ENCODE results near the gene PRKCZ.

PRKCZ gene

DNA sequence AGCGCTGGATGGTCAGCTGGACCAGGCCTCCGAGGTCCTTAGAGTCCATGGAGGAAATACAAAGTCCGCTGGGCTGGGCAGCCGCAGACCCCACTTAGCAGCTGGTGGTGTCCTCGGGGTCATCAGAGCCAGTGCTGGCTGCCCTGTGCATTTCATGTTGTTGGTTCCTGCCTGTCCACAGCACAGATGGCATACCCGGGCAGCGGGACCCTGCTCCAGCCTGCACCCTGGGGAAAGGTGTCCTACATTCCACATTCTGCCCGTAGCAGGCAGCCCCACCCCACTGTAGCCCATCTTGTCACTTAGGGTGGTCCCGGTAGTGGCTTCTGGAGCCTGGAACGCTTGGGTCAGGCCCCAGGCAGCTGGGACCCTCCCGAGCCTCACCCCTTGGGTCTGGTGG lies 19.8 kb downstream of the PRKCZ start:
- no peak for DNase-seq

DNA sequence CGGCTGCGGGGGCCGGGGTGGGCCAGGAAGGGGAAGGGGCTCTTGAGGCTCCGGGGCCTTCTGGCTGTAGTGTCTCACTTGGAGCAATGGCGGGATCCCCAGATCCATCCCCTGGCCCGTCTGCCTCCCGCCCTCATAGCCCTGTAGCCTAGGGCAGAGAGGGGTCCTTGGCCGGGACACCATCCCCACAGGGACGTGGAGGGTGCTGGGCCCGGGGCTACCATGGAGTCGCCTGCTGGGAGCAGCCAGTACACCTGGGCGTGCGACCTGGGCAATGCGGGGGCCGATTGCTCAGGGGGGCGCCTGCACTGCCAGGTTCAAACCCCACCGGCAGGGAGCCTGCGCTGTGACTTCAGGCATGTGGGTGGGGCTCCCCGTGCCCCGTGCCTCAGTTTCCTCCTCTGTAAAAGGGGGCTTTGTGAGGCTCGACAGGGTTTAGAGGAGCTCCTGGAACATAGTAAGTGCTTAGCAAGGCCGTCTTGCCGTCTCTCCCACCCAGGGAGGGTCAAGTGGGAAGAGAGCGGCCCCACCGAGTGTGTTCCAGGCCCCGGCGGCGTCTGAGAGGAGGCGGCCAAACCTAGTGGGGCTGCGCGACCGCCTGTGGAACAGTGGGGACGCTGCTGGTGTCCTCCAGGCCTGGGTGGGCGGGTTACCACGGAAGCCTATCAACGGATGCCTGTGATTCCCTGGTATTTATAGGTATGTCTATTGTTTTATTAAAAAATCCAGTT lies 20.8 kb downstream of the PRKCZ start:
- DNase-seq, result no peak

DNA sequence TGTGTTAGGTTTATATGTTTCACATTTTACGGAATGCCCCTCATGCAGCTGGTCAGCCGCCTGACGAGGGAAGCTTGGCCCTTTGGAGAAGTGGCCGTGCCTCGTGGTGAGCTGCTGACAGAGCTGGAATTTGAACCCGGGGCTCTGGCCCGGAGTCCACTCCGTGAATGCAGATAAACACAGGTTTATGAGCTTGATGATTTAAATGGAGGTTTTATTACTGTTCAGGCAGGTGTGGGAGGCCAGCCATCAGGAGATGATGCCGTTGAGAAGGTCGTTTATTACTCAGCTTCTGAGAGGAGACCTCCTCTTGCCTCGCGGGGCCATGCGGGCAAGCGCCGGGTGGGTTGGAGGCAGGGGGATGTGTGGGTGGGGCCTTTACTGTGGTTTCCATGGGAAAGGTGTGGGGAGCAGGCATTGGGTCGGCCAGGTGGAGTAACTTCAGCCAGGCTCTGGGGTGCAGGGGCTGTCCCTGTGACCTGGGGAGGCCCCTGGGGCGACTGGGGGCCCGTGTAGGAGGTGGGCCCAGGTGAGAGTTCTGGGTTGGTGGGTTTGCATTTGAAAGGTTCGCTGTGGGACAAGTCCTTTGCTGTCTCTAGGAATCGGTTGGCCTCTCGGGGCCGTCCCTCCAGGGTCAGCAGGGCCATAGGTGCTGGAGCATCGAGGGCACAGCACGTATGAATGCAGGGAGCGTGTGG lies 22.0 kb downstream of the PRKCZ start:
- DNase-seq, result no peak

DNA sequence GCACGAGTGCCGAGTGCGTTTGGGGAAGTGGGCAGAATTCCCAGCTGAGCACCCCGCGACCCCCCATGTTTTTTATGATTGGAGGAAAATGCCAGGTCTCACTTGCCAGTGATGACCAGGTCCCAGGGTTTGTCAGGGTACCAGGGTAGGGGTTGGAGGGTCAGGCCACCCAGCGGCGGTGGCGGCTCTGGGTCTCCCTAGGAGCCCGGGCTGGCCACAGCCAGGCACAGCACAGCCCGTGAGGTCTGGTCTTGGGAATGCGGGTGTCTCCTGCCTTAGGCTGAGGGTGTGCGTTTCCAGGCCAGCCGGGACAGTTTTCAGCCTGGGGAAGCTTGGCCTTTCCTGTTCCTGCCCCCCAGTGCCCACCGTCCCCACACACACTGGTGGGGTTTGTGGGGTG lies 22.7 kb downstream of the PRKCZ start:
- no peak for DNase-seq

DNA sequence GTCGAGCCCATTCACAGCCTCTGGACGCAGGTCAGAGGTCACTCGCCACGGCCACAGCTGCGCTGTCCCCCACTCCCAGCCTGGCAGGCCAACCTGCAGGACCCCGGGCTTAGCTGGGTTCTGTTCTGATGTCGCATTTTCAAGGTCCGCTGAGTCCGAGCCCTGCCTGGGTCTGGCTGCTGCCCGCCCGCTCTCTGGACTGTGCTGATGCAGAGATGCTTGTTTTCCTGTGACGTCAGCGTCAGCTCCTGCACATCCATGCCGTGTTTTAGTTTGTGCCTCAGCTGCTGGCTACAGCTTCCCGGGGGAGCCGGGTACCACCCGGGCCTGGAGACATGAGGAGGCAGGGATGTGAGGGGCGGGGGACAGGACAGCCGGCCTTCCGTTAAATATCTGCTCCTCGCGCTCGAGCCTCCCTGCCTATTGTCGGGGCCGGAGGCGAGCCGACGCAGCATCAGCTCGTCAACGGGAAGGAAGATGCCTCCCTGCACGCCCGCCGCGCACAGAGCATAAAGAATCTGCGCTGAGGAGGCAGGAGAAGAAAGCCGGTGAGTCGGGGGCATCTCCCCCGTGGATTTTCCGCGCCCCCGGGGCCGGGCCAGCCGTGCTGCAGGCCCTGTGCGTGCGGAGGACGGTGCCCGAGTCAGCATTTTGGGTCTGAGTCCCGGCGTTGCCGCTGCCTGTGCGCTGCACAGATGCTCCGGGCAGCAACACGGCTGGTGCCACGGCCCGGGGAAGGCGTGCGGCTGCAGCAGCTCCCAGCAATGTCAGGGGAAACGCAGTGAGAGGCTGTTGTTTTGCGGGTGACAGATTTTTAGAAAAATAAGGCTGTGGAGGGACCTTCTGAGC lies 23.4 kb downstream of the PRKCZ start:
- no peak for DNase-seq

DNA sequence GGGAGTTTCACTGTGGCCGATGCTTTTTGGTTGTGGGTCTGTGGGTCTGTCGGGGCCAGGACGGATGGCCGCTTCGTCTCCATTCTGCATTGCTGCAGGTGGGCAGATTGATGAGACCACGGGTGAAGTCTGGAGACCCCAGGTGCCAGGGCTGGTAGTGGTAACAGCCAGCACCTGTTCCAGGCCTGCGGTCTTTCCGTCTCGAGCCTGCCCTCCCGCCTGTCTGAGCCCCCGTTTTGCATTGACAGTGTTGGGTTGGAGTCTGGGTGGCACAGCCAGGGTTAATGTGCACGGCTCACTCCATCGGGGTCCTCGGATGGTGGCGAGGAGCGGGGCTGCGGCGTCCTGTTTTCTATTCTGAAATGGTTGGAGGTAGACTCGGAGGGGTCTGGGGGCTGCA lies 24.2 kb downstream of the PRKCZ start:
- no peak for DNase-seq

DNA sequence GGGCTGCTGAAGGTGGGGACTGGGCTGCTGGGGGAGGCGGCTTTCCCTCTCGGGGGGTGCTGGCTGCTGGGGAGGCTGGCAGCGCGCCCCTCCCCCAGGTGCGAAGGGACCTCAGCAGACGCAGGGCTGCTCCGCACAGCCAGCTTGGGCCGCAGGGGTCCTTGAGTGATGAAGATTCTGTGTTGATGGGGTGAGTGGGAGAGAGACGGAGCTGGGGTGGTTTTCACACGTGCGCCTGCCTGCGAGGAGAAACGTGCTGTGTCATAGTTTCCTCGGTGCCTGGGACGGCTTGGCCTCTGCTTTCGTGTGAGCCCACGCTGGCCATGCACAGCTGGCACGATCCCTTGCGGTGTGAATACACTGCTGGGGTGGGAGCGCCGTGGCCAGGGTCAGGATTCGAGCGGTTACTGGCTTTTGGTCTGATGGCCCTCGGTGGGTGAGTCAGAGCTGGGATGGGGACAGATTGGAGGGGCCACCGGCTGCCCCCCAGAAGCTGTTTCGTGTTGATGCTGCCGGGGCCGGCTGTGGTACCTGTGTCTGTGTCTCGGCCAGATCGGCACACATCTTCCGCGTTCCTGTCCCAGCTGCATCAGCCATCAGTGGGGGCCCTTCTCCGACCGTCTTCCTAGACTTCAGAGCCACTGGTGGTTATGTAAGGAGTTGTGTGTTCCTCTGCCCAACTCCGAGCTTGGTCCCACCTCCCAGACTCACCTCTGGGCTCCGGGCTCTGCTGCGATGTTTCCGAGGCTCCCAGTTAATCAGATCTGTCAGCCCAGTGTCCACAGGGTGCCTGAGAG lies 24.9 kb downstream of the PRKCZ start:
- no peak for DNase-seq

DNA sequence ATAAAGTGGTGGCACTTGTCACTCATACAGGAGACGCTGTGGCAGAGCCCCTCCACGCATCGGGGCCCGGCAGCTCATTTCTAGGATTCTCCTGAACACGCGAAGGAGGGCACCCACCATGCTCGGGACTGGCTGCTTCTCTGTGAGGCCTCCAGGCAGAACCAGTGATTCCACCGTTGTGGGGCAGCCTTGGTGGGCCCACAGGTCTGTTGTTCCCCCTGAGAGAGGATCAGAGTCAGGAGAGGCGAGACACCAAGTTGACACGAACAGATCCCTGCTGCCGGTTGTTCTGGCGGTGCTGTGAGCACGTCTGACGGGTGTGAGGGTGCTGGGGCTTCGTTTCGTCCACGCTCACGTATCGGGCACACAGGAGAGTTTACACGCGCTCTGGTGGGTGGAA lies 26.6 kb downstream of the PRKCZ start:
- DNase-seq, result no peak

DNA sequence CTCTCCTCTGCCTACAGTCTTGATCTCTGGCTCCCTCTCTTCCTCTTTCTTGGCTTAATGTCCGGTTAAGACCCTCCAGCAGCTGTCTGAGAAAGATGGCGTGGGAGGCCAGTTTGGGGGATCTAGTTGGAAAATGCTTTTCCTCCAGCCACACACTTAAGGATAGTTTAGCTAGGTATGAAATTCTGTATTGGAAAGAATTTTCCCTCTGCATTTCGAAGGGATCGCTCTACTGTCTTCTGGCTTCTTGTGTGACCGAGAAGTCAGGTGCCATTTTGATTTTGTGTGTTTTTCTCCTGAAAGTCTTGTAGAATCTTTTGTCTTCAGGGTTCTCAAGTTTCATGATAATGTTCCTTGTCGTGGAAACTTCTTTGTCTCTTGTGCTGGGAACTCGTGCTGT lies 28.0 kb downstream of the PRKCZ start:
- no peak for DNase-seq

DNA sequence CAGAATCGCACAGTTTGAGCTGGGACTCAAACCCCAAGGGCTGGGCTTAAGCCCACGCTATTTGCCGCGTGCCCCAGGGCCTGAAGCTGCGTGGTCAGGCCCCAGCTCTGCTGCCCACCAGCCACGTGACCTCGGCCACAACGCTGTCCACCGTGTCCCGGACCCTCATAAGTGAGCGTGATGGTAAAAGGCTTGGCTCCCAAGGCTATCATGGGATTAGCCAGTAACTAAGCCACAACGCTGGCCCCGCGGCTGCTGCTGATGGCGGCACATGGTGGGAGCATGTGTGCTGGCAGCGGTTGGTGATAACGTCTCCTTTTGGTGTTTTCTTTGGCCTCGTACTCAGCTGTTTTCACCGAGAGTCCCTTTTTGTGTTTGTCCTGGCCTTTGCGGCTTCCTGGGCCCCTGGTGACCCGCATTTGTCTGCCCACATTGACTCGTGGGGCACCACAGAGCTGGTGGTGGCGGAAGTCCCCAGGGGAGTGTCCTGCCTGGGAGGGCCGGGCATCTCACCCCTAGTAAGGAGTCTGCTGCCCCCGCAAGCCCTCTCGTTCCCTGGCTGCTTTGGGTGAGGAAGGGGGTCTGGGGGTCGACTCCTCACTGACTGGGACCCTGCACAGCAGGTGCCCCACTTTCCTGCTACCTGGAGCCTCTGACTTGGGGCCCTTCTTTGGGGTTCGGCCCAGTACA lies 29.3 kb downstream of the PRKCZ start:
- DNase-seq, result no peak

DNA sequence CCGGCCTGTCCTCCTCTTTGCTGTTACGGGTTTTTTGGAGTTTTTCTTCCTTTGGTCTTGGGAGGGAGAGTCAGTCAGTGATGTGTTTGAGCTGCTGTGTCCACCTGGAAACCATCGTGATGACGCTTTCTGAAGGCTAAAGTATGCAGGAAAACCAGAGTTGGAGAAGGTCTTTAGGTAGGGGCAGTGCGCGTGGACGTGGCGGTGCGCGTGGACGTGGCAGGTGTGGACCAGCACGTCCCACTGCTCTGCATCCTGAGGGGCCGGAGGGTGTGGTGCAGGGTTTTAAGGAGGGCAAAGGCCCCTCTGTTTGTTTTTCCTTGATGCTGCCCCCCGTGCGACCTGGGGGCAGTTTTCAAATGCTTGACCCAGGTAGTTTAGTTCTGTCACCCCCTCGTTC lies 29.9 kb downstream of the PRKCZ start:
- DNase-seq, result no peak

DNA sequence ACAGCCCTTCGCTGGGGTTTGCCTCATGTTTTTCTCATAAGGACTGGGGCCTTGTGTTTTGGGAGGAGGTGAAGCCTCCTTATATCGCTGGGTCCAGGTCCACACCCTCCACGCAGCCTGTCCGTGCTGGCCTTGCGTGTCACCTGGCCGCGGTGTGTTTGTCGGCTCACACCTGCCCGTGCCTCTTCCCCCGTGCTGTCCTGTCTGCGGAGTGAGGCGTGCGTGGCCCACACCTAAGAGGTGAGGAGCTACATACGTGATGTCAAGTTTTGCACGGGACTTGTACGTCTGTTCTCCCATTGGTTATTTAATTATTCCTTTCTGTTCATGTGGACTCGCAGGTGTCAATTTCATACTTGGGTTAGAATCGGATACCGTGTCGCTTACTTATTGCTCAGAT lies 30.7 kb downstream of the PRKCZ start:
- no peak for DNase-seq

DNA sequence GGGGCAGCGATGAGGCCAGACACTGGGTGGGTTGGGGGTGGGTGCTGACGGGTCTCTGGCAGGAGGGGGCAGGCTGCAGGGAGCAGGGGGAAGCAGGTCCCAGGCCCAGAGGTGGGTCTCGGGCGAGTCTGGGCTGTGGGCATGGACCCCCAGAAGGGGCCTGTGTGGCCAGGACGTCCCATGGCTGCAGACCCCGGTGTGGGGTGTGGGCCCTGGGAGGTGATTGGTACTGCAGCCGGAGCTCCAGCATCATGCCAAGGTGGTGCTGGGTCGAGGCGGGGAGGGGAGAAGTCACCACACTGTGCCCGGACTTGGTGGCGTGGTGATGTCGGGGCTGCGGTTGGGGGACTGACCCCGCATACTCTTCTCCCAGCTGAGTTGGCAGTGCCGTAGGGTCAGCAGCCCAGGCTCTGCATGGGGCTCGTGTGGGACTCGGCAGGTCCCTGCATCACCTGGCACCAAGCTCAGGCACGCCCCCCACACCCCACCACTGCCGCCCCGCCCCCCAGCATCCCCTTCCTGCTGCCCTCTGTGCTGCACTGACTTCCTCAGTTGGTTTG lies 31.2 kb downstream of the PRKCZ start:
- no peak for DNase-seq

DNA sequence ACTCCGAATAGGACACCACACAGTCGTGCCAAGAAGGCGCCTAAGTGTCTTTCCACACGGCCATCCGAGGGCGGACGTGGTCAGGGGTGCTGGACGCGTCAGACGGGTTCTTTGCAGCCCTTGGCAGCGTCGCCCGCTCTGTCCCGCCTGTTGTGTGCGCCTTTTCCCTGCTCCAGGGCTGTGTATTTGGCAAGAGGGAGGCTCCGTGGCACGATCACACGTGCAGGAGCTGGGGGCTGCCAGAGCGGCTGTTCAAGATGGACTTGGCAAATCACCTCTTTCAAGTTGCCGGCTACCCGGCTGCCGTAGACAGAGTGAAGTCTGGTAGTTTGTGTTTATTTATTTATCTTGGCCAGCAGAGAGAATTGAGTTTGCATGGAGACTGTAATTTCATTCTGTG lies 31.9 kb downstream of the PRKCZ start:
- no peak for DNase-seq

DNA sequence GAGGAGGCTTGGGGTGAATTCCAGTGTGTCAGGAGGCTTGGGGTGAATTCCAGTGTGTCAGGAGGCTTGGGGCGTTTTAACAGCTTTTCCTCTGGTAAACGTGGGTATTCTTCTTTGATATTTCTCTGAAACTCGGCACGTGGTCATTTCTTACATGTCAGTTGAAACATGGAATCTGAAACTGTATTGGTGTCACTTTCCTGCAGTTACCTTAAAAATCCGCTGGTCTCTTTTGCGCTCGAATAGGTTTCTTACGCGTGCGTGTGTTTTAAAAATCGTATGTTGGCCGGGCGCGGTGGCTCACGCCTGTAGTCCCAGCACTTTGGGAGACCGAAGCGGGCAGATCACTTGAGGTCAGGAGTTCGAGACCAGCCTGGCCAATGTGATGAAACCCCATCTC lies 33.5 kb downstream of the PRKCZ start:
- no peak for DNase-seq

DNA sequence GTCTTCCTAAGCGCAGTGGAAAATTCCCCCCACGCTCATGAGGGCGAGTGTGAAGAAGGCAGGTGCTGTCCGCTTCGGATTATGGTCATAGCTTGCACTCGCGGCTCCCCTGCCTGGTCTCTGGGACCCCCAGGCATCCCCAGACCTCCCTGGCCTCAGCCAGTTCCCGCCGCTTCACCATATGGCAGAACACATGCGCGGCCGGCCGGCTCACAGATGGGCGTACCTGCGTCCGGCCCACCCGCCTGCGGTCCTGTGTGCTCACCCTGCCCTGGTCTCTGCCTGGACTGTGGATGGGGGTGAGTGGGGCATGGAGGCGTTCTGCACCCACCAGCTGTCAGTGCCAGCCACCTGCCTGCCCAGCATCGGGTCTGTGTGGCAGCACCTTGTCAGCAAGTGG lies 34.1 kb downstream of the PRKCZ start:
- no peak for DNase-seq

DNA sequence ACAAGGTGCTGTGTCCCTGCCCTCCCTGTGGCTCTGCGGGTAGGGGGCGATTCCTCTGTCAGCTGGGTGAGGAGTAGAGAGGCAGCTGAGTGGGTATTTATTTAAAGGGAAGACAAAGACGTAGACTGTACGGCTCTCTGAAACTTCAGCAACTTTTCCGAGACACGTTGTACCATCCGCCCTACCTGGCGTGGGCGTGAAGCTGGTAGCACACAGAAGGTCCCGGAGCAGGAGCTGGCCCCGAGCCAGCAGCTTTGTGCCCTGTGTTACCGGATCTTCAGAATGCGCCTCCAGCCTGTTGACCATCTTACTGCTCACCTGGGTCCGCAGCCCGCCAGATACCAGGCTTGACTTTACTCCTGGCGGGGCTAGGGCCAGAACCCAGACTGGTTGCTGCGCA lies 34.9 kb downstream of the PRKCZ start:
- no peak for DNase-seq

DNA sequence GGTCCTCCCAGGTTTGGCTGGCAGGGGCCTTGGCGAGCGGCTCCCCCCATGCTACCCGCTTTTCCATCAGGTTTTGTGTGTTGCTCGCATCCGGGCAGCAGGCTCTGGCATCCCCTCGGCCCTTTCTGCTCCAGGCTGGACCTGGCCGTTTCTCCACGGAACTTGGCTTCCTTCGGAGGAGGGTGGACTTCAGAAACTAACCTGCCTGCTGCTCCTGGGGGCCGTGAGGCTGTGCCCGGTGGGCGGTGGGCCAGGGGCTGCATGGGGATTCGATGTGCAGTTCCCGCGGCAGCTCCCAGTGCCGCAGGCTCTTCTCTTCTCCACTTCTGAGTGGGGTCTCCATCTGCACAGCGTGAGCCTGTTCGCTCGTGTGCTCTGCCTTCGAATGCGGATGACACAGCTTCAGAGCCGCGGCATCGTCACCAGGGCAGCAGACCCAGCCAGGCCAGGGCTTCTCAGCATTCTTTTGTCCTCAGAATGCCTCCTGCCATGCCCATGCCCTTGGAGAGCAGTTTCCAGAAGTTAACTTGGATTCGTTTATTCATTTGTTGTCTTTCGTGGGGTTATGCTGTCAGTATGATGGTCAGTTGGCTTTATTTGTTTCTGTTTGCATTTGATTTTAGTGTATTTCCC lies 36.4 kb downstream of the PRKCZ start:
- DNase-seq, result no peak

DNA sequence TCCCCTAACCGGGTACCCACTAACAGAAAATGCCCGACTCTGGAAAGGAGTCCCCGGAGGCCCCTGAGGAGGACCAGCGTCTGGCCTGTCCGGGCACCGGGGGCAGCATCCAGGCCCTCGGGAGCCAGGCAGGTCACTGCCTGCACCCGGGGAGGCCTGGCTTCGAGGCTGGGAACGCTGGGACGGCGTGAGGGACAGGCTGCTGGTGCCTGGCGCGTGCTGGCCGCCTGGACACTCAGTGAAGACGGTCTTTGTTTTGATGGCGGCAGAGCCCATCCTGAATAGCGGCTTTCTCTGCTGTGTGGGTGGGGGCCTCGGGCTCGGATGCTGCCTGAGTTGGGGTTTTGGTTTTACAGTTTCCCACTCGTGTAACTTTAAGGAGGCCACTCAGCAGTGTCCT lies 37.6 kb downstream of the PRKCZ start:
- DNase-seq, result no peak

DNA sequence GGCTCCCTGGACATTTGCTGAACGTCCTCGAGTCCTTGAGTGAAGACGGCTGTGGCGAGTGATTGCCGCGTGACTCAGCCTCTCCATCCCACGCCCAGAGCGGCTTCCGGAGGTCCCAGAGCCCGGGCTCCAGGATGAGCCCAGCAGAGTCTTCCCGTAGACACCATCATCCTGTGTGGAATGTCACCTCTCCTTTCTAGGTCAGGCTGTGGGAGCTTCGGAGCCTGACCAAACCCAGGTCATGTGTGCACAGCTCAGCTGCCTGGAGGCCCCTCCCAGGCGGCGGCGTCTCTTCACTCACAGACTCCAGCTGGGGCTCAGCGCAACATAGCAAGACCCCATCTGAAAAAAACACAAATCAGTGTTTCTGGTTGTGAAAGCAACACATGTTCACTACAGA lies 38.2 kb downstream of the PRKCZ start:
- DNase-seq, result no peak

DNA sequence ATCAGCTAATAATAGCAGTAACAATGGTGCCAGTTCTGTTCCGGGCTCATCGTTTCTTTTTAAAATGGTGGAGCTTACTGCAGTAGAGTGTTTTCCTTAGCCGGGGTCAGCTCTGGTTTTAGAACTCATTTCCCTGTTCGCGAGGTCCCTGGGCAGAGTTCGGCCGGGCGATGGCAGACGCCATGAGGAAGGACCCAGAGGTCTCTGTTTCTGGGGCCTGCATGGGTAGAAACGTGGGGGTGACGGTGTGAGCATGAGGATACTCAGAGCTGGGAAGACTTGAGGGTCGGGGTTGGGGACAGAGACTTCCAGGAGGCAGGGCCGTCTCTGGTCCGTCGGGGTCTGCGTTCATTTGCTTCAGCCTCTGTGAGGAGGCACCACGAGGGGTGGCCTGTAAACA lies 38.8 kb downstream of the PRKCZ start:
- no peak for DNase-seq
